CD4-positive, alpha-beta T cell treated with Interleukin-2 at 100 ng/mL for 4 hours (primary cell): Measurements from ENCODE around the gene DHX40.
"Not testable (repeated sequence)": the region's sequence is repeated elsewhere in the genome, so short reads cannot be mapped to it uniquely, and the experiment has no call there.

Experiments
- DNase-seq: peaks from one replicate; pipeline ENCODE4 v3.0.0-alpha.2; 2020; ENCODE audit warnings: low spot score

Gene DHX40, protein sequence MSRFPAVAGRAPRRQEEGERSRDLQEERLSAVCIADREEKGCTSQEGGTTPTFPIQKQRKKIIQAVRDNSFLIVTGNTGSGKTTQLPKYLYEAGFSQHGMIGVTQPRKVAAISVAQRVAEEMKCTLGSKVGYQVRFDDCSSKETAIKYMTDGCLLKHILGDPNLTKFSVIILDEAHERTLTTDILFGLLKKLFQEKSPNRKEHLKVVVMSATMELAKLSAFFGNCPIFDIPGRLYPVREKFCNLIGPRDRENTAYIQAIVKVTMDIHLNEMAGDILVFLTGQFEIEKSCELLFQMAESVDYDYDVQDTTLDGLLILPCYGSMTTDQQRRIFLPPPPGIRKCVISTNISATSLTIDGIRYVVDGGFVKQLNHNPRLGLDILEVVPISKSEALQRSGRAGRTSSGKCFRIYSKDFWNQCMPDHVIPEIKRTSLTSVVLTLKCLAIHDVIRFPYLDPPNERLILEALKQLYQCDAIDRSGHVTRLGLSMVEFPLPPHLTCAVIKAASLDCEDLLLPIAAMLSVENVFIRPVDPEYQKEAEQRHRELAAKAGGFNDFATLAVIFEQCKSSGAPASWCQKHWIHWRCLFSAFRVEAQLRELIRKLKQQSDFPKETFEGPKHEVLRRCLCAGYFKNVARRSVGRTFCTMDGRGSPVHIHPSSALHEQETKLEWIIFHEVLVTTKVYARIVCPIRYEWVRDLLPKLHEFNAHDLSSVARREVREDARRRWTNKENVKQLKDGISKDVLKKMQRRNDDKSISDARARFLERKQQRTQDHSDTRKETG

GRCh38 chr17:59565171-59565958 lies at the start of gene DHX40:
TSS of gene DHX40 (plus strand) at chr17:59565610. CDS start at chr17:59565672, 62 bp downstream.
- peak; percentile 93 for DNase-seq

DNA sequence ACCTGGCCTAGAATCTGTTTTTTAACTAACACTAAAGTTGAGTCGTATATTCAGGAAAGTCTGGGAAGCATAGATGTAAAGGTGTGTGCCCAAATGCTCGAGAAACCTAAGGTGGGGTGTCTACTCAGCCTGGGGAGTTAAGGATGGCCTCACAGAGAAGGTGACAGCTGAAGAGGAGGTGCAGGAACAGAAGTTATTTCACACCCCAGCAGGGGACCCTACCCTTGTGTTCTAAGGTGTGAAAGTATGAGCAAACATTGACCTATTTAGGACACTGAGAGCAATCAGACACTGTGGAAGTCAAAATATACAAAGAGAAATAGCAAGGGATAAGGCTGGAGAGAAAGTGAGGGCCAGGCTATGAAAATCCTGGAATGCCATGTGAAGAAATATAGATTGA lies 49.0 kb upstream of the DHX40 start:
- no peak for DNase-seq

DNA sequence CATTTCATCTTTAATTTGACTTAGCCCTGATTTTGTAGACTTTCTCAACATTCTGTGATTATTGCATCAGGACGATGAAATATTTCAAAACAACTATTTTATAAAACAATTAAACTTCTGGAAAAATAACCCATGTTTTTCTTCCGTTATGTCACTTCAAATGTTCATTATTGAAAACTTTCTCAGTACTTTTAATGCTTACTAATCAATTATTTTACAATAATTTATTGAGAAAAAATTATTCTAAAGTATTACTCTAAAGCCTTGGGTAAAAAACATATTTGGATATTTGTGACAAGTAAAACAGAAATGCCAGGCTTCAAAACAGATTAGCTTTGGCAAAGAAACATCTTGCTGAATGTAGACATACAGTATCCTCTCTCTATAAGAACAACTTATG lies 46.3 kb upstream of the DHX40 start:
- no peak for DNase-seq

- no peak for DNase-seq
Observed at GRCh38 chr17:59520251-59520650, 45.2 kb upstream of the DHX40 start.

DNA sequence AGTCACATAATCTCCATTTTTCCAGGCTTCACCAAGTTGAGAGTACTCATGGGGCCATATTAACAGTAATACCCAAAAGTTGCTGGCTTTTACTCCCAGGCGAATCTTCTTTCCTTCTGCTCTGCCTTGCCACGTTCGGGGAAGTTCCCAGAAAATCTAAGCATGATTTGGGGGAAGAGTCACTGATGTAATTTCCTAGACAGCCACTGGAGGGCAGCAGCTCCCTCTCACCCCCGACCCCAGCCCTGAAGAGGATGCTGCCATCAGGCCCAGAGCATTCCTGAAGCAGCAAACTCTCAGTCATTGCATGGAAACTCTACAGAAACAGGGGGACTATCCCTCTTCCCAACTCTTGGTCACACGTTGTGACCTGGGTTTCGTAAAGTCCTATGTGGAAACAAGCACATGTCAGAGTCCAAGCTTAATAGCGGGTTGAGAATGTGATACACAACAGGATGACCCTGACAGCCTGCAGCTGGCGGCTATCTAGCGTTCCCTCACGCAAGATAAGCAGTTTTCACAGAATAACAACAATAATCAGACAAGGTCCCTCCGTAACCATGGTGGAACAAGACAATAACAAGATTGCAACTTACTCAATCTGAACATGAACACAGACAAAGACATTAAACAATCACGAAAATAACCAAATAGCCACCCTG lies 43.8 kb upstream of the DHX40 start:
- peak; percentile 53 for DNase-seq

GRCh38 chr17:59524930-59525329 lies 40.5 kb upstream of the DHX40 start:
- not testable (repeated sequence) for DNase-seq

GRCh38 chr17:59525668-59526067 lies 39.7 kb upstream of the DHX40 start:
- DNase-seq = no peak

DNA sequence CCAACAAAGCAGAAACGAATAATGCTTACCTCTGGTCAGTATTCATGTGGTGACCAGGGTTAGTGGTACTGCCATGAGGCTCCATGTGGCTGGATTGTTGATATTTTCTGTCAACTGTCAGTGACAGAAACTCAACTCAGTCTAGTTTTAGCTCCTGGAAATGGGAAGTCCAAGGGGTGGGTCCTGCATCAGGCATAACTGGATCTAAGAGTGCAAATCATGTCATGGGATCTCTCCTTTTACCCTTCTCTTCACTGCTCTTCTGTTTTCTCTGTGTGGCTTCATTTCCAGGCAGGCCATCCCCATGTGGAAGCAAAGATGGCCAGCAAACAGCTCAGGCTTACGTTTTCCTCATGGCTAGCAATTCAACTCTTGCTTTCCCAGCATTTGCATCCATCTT lies 39.0 kb upstream of the DHX40 start:
- DNase-seq = no peak

GRCh38 chr17:59527325-59527917 lies 38.0 kb upstream of the DHX40 start:
- no peak for DNase-seq

GRCh38 chr17:59527931-59528330 lies 37.5 kb upstream of the DHX40 start:
- DNase-seq = no peak

- DNase-seq = no peak
Observed at GRCh38 chr17:59530531-59530930, 34.9 kb upstream of the DHX40 start.

GRCh38 chr17:59533694-59534093 lies 31.7 kb upstream of the DHX40 start:
- no peak for DNase-seq

- DNase-seq = no peak
Observed at GRCh38 chr17:59534583-59534982, 30.8 kb upstream of the DHX40 start.

DNA sequence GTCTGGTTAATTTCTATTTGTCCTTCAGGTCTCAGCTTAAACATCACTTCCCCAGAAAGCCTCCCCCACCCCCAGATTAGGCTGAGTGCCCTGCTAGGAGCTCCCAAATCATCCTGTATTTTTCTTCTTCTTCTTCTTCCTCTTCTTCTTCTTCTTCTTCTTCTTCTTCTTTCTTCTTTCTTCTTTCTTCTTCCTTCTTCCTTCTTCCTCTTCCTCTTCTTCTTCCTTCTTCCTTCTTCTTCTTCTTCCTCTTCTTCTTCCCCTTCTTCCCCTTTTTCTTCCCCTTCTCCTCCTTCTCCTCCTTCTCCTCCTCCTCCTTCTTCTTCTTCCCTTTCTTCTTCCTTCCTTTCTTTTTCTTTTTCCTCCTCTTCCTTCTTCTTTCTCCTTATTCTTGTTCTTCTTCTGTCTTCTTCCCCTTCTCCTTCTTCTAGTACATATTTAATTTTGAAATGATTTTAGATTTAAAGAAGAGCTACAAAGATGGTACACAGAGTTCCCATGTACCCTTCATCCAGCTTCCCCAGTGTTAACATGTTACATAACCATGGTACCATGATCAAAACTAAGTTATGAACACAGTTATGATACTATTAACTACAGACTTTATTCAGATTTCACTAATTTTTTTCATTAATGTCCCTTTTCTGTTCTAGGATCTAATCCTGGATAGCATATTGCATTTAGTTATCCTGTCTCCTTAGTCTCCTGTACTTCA lies 27.1 kb upstream of the DHX40 start:
- DNase-seq = no peak

GRCh38 chr17:59542960-59543635 lies 22.3 kb upstream of the DHX40 start:
- no peak for DNase-seq

DNA sequence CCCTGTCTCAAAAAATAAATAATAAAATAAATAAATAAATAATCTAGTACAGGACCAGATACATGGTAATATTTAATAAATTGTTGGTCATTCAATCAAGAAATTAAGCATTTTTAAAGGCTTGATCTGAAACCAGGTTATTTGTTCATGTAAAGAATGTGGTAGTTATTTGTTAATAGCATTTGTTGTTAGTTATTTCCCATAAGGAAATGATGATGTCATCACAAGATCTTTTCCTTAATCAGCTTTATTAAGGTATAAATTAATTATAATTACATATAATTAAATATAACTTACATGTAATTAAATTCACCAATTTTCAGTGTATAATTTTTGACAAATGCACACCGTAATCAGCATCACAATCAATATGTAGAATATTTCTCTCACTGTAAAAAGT lies 19.5 kb upstream of the DHX40 start:
- DNase-seq = no peak

- DNase-seq = no peak
Observed at GRCh38 chr17:59547131-59547915, 18.1 kb upstream of the DHX40 start.

- DNase-seq = not testable (repeated sequence)
Observed at GRCh38 chr17:59548985-59549384, 16.4 kb upstream of the DHX40 start.

- no peak for DNase-seq
Observed at GRCh38 chr17:59550703-59551102, 14.7 kb upstream of the DHX40 start.

DNA sequence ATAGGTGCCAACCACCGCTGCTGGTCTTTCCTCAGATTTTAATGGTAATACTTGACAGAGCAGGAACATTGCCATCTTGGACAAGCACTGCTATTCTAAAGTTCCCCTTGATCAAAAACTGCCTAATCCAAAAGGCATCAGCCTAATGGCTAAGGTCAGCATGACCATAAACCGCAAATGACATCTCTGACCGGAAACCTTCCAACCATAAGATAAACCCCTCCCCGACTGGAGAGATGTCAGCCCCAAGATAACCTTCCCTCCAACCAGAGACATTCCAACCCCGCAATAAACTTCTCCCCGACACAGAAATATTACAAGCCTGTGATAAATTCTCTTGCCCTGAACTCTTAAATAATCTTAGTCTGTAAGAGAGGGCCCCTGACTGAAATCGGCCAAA lies 7.4 kb upstream of the DHX40 start:
- DNase-seq = no peak
